Heart left ventricle (tissue), 16 donors: ENCODE measurements around the gene RASSF9. TPM values are rescaled to one million over a fixed set of nuclear protein-coding genes. Genes with fewer than 3 reads are reported as not detected.

Experiments used
- ATAC-seq, 4 donors: fragments of 200-7000 bp; cut with Tn5 transposase; one replicate each; pipeline ENCODE4 v1.9.1; 2020 to 2022; ENCODE audit warnings: moderate library complexity in 4 of 4, mild to moderate bottlenecking in 3 of 4, moderate number of reproducible peaks in 1 of 4
- DNase-seq, 5 donors: peaks; one replicate each; pipeline ENCODE4 v3.0.0-alpha.2; 2020
- H3K27ac ChIP-seq, 12 donors: fragments of 200-600 bp; sonication (generic) in 4 of 12; one replicate each; pipeline versions ENCODE4 v1.5.0 to v1.8.0; 2016 to 2022; ENCODE audit warnings: mild to moderate bottlenecking in 2 of 12
- H3K27me3 ChIP-seq, 9 donors: fragments of 200-600 bp; sonication (generic) in 2 of 9; one replicate each; pipeline versions ENCODE4 v1.5.1 to v1.8.0; 2016 to 2022; ENCODE audit warnings: mild to moderate bottlenecking in 3 of 9
- H3K36me3 ChIP-seq, 9 donors: fragments of 200-600 bp; sonication (generic) in 2 of 9; one replicate each; pipeline versions ENCODE4 v1.5.0 to v1.8.0; 2018 to 2022; ENCODE audit warnings: mild to moderate bottlenecking in 2 of 9
- H3K4me1 ChIP-seq, 12 donors: fragments of 200-600 bp; sonication (generic) in 4 of 12; one replicate each; pipeline versions ENCODE4 v1.5.0 to v1.8.0; 2016 to 2022; ENCODE audit warnings: mild to moderate bottlenecking in 3 of 12
- H3K4me3 ChIP-seq, 12 donors: fragments of 200-600 bp; sonication (generic) in 4 of 12; one replicate each; pipeline versions ENCODE4 v1.5.0 to v1.8.0; 2017 to 2022; ENCODE audit warnings: mild to moderate bottlenecking in 9 of 12, moderate library complexity in 4 of 12
- H3K9me3 ChIP-seq, 12 donors: fragments of 200-600 bp; sonication (generic) in 4 of 12; one replicate each; pipeline versions ENCODE4 v1.5.0 to v1.8.0; 2016 to 2022; ENCODE audit warnings: mild to moderate bottlenecking in 1 of 12
- POLR2A ChIP-seq, 2 donors: fragments of 450-650 bp; IDR thresholded peaks; one replicate each; pipeline ENCODE4 v1.6.1; 2017; ENCODE audit warnings: antibody characterized with exemption in 2 of 2, mild to moderate bottlenecking in 2 of 2, moderate library complexity in 2 of 2
- WGBS, 4 donors: extraction: QIAGEN DNeasy Blood & Tissue Kit in 2 of 4; methylation state at CpG; one replicate each; pipeline versions ENCODE4 v1.1.5 to v1.1.7; 2013 to 2018; 5-methylcytosine and 5-hydroxymethylcytosine counted together
- intact Hi-C, 10 donors: fragments of 100-400 bp; cut with DNase I; formaldehyde crosslinking; loops; one replicate each; pipeline versions ENCODE4 v1.11.1 to v1.14.2; 2022
- polyA plus RNA-seq, 2 donors: library from polyadenylated mRNA; stranded (reverse); fragments of 200-250 nt; gene quantifications; one replicate each; pipeline ENCODE4 v1.2.3, GENCODE V29; 2013
- total RNA-seq, 9 donors: library from RNA; depleted of rRNA in 2 of 9; stranded (reverse); fragments of >200 nt in 2 of 9; fragmentation: NEBNext Ultra II Directional in 3 of 9; extraction: Animal tissue kit (Norgen Biotek cat#: 25700) in 3 of 9; gene quantifications; one replicate each; pipeline versions ENCODE4 v1.1.0 to v1.2.4, GENCODE V29; 2016 to 2023
- TF ChIP-seq, protein P1 (sequence below), 12 donors: fragments of 200-600 bp; sonication (generic) in 4 of 12; IDR thresholded peaks; one replicate each; pipeline versions ENCODE4 v1.5.0 to v1.8.0; 2018 to 2022; ENCODE audit warnings: antibody characterized with exemption in 12 of 12, mild to moderate bottlenecking in 5 of 12
- donor health status: ischemic (EF 13 %, LVEDD 7.1; RV severe dilation, severe dysfunction).
- donor health status: healthy with polysubstance abuse.
- donor health status: DM: no; HTN: yes; CAD: no.
- donor health status: DM: no; HTN: no; CAD: no.
- donor health status: ischemic (EF 25% LVEDD 6.9; RV normal size, moderate dysfunction).
- donor health status: ischemic (EF 25% LVEDD 5.7; RV mildly dilated, moderate dysfunction).
- donor health status: healthy.
- donor health status: DM: yes; HTN: yes; CAD: no.
- donor health status: ischemic (EF 35%, LVEDD 5.7; RV mildly dilated, moderate dysfunction).
- donor health status: nonischemic (EF 11% LVEDD 7.7; RV severe dilation, severe dysfunction).
- donor health status: DM: yes; HTN: yes; CAD: no.
- donor health status: PGD.
- donor health status: ischemic (EF 29% LVEDD 5.4; RV normal size, mild dysfunction).
- donor health status: nonischemic (EF 23%, LVEDD 6.1; RV moderate dilation, normal function).

The RASSF9 gene
- total and polyA plus RNA-seq, 11 donors: 0.95 to 11.5 (median 5.8) TPM

- ATAC-seq: no peak
- no peaks in the 10 kb centered on the region for H3K4me1 ChIP-seq
- 68 to 71% (median 69%) methylated on average over 1 of the region's 1 CpG for WGBS, 4 donors
- no peaks in the 10 kb centered on the region for H3K9me3 ChIP-seq
- no peak for DNase-seq
- H3K36me3 ChIP-seq: no peaks in the 10 kb centered on the region
- intact Hi-C loops: no loop called here
- H3K27ac ChIP-seq: no peak overlapping the region
- no peaks in the 10 kb centered on the region for H3K27me3 ChIP-seq
- TF ChIP-seq, protein P1, sequence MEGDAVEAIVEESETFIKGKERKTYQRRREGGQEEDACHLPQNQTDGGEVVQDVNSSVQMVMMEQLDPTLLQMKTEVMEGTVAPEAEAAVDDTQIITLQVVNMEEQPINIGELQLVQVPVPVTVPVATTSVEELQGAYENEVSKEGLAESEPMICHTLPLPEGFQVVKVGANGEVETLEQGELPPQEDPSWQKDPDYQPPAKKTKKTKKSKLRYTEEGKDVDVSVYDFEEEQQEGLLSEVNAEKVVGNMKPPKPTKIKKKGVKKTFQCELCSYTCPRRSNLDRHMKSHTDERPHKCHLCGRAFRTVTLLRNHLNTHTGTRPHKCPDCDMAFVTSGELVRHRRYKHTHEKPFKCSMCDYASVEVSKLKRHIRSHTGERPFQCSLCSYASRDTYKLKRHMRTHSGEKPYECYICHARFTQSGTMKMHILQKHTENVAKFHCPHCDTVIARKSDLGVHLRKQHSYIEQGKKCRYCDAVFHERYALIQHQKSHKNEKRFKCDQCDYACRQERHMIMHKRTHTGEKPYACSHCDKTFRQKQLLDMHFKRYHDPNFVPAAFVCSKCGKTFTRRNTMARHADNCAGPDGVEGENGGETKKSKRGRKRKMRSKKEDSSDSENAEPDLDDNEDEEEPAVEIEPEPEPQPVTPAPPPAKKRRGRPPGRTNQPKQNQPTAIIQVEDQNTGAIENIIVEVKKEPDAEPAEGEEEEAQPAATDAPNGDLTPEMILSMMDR (IDR thresholded peaks at IDR 0.05): no peak
- no peak for TF ChIP-seq POLR2A (IDR thresholded peaks at IDR 0.05)
- no peak overlapping the region for H3K4me3 ChIP-seq
Observed at GRCh38 chr12:85782711-85783110, 53.5 kb downstream of the RASSF9 start.

DNA sequence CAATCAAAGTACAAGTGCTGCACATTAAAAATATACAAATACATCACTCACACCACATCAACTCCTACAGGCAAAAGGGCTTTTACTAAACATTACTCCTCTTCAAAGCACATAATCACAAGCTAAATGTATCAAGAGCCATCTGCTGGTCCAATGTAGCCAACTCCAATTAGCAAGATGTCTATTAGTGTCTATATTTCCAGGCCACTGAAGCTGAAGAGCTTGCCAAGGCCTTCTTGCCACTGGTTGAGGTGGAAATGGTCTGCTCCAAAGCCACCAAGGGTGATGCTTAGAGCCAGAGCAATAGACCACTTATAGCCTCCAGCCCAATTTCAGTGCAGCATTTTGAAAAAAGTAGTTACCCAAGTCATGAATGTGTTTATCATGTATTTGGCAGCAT, 54.4 kb downstream of the RASSF9 start:
- intact Hi-C loops: no loop called here
- TF ChIP-seq, protein P1 (IDR thresholded peaks at IDR 0.05): no peak
- TF ChIP-seq POLR2A (IDR thresholded peaks at IDR 0.05): no peak
- no peaks in the 10 kb centered on the region for H3K4me1 ChIP-seq
- H3K4me3 ChIP-seq: no peak overlapping the region
- DNase-seq (no peak), ATAC-seq (no peak)
- no peaks in the 10 kb centered on the region for H3K9me3 ChIP-seq
- no peak overlapping the region for H3K27ac ChIP-seq
- H3K36me3 ChIP-seq: no peaks in the 10 kb centered on the region
- H3K27me3 ChIP-seq: no peaks in the 10 kb centered on the region

DNA sequence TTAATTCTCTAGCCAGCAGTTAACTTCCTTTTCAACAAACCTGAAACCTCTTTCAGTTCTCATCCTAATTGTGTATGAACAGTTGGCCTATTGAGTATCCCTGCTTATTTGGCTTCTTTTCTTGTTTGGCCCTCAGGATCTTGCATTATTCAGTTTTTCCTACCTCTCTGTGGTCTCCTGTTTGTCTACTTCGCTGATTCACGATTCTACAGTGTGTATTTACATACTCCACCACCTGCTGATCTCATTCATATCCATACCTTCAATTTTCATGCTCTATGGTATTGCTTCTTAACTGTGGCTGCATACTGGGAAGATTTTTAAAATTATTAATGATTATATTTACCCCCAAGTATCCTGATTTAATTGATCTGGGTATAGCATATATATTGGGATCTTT, 56.4 kb downstream of the RASSF9 start:
- Histone ChIP-seq H3K36me3 (no peaks in the 10 kb centered on the region), H3K27me3 (no peaks in the 10 kb centered on the region), H3K27ac (no peak overlapping the region), H3K4me3 (no peak overlapping the region), H3K4me1 (no peaks in the 10 kb centered on the region), H3K9me3 (no peaks in the 10 kb centered on the region)
- no peak for DNase-seq
- no peak for ATAC-seq
- TF ChIP-seq POLR2A (IDR thresholded peaks at IDR 0.05): no peak
- TF ChIP-seq, protein P1 (IDR thresholded peaks at IDR 0.05): no peak
- WGBS, 4 donors: 62 to 78% (median 72%) methylated on average over 2 of the region's 2 CpGs
- intact Hi-C loops: no loop called here

GRCh38 chr12:85775091-85775490, 61.1 kb downstream of the RASSF9 start:
- Histone ChIP-seq H3K4me1 (no peaks in the 10 kb centered on the region), H3K9me3 (no peaks in the 10 kb centered on the region), H3K27ac (no peak overlapping the region), H3K36me3 (no peaks in the 10 kb centered on the region), H3K4me3 (no peak overlapping the region), H3K27me3 (no peaks in the 10 kb centered on the region)
- DNase-seq (no peak), ATAC-seq (no peak)
- TF ChIP-seq, protein P1 (IDR thresholded peaks at IDR 0.05): no peak
- no peak for TF ChIP-seq POLR2A (IDR thresholded peaks at IDR 0.05)
- intact Hi-C loops: no loop called here
